Measurements from ENCODE around the gene ZC3H8.
"Not testable (repeated sequence)": the region's sequence is repeated elsewhere in the genome, so short reads cannot be mapped to it uniquely, and the experiment has no call there.

ZC3H8 gene

GRCh38 chr2:112259509-112260294, 4.9 kb upstream of the ZC3H8 start:
- peak; percentile 67 to 72 (median 70) for DNase-seq (ENCODE audit: low read depth in 3 of 3, low spot score in 1 of 3)

DNA sequence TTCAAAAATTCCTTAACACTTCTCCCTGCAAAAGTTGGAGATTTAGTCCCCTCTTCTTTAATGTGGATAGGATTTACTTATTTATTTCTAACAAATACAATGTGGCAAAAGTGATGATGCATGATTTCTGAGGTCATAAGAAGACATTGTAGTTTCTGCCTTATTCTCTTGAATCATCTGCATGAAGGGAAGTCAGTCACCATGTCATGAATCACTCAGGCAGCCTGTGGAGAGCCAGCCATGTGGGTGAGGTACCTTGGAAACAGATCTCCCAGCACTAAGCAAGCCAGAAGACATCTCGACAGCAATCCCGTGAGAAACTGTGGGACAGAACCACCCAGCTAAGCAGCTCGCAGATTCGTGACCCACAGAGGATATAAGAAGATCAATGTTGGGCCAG, 2.7 kb upstream of the ZC3H8 start:
- DNase-seq (ENCODE audit: low read depth in 3 of 3, low spot score in 1 of 3): no peak

DNA sequence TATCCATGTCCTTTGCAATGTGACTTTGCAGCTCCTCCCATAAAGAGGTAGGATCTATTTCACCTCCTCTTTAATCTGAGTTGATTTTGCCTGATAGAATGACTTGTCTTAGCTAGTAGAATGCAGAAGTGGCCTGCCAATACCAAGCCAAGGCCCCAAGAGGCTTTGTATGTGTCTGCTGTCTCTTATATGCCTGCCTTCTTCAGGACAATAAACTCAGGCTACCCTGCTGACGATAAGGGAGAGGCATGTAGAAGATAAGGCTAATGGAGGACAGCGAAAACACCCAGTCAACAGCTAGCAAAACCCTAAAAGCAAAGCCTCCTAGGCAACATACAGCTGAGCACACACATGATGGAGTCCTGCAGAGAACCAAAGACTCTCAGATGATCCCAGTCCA, 1.8 kb upstream of the ZC3H8 start:
- no peak for DNase-seq (ENCODE audit: low read depth in 3 of 3, low spot score in 1 of 3)

DNA sequence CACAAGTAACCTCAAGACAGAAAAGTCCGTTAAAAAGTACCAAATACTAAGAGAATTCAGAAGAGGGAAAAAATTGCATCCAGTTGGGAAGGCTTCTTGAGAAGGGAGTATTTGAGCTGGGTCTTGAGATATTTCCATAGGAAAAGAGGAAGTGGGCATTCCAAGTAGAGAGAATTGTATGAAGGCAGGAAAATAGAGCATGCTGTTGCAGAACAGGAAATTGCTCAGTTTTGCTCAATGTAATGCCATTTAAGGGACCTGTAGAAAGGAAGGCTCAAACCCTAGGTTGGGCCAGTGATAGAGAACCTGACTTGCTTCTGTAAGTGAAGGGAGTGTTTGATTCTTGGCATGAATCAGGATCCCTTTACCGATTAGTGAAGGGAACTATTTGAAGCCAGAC, 1.0 kb upstream of the ZC3H8 start:
- no peak for DNase-seq (ENCODE audit: low read depth in 3 of 3, low spot score in 1 of 3)

GRCh38 chr2:112253261-112253815, 1.5 kb downstream of the ZC3H8 start:
- no peak for DNase-seq (ENCODE audit: low read depth in 3 of 3, low spot score in 1 of 3)

- no peak for DNase-seq (ENCODE audit: low read depth in 3 of 3, low spot score in 1 of 3)
Measured at GRCh38 chr2:112251271-112251670, 3.6 kb downstream of the ZC3H8 start.

GRCh38 chr2:112244854-112245253, 10.0 kb downstream of the ZC3H8 start:
- DNase-seq (ENCODE audit: low read depth in 3 of 3, low spot score in 1 of 3): no peak

DNA sequence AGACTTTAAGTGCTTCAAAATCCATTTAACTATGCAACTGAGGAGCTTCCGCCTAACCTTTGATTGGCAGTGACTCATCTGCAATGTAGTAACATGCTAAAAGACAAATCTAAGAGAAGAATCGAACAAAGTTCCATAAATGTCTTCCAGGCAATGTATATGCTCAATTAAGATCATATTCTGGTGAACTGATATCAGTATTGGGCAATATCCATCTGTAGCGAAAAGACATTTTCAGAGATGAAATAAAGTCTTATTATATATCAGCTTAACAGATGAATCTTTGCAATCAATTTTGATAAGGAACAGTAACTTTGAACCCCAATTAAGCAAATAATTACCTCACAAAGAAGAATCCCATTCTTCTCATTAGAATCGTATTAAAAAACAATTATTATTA, 11.6 kb downstream of the ZC3H8 start:
- DNase-seq (ENCODE audit: low read depth in 3 of 3, low spot score in 1 of 3): no peak

DNA sequence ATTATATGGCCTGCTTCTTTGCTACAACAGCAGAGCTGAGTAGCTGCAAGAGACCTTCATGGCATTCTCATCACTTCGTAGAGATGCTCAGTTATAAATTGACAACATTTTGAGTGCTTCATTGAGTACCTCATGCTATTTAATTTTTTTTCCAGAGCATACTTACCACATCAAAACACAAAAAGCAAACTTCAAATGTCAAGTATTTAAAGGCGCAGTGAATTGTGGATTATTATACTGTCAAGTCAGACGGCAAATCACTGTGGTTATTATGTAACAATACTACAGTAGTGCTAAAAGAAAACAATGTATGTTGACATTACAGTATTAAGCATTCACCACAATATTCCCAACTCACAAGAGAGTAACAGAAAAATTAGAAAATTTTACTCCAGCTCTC, 12.5 kb downstream of the ZC3H8 start:
- no peak for DNase-seq (ENCODE audit: low read depth in 3 of 3, low spot score in 1 of 3)

- DNase-seq (ENCODE audit: low read depth in 3 of 3, low spot score in 1 of 3): no peak
Measured at GRCh38 chr2:112239862-112240261, 15.0 kb downstream of the ZC3H8 start.

- no peak for DNase-seq (ENCODE audit: low read depth in 3 of 3, low spot score in 1 of 3)
Measured at GRCh38 chr2:112230371-112230770, 24.5 kb downstream of the ZC3H8 start.

- no peak for DNase-seq (ENCODE audit: low read depth in 3 of 3, low spot score in 1 of 3)
Measured at GRCh38 chr2:112229348-112229747, 25.5 kb downstream of the ZC3H8 start.

DNA sequence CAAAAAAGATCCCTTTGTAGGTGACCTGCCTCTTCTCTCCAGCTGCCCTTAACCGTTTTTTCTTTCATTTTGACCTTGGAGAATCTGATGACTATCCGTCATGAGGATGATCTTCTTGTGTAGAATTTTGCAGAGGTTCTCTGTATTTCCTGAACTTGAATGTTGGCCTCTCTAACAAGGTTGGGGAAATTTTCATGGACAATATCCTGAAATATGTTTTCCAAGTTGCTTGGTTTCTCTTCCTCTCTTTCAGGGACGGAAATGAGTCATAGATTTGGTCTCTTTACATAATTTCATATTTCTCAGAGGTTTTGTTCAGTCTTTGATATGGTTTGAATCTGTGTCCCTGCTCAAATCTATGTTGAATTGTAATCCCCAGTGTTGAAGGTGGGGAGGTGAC, 34.0 kb downstream of the ZC3H8 start:
- DNase-seq (ENCODE audit: low read depth in 3 of 3, low spot score in 1 of 3): no peak

DNA sequence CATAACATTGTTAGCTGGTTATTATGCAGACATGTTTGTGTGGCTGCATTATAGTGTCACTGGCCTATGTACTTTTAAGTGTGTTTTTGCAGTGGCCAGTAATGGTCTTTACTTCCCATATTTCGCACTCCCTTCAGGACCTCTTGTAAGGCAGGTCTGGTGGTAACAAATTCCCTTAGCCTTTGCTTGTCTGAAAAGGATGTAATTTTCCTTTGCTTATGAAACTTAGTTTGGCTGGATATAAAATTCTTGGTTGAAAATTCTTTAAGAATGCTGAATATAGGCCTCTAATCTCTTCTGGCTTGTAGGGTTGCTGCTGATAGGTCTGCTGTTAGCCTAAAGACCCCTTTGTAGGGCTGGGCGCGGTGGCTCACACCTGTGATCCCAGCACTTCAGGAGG, 34.7 kb downstream of the ZC3H8 start:
- DNase-seq (ENCODE audit: low read depth in 3 of 3, low spot score in 1 of 3): no peak

- DNase-seq (ENCODE audit: low read depth in 3 of 3, low spot score in 1 of 3): no peak
Measured at GRCh38 chr2:112217854-112218253, 37.0 kb downstream of the ZC3H8 start.

DNA sequence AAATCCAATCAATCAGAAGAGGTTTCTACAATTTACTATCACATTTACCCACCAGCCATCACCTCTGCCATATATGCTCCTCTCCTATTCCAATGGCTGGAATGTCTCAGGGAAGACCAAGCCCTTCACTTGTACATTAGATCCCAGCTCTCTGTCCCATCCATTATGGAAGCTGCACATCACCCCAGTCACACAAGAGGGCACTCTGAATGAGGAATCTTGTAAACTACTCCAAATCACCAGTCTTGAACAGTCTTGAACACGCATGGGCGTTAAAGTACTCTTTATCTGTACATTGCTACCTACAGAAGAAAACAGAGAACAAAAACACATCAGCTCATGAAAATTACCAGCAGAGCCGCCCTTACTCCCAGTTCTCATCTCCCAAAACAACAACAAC, 38.7 kb downstream of the ZC3H8 start:
- DNase-seq (ENCODE audit: low read depth in 3 of 3, low spot score in 1 of 3): no peak

DNA sequence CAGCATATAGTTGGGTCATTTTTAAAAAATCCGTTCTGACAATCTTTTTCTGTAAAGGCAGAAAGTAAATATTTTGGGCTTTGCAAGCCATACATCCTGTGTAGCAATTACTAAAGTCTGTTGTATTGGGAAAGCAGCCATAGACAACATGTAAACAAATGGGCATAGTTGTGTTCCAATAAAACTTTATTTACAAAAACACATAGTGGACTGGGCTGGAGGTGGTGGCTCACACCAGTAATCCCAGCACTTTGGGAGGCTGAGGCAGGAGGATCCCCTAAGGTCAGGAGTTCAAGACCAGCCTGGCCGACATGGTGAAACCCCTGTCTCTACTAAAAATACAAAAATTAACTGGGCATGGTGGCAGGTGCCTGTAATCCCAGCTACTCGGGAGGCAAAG, 46.9 kb downstream of the ZC3H8 start:
- DNase-seq (ENCODE audit: low read depth in 3 of 3, low spot score in 1 of 3): not testable (repeated sequence)

DNA sequence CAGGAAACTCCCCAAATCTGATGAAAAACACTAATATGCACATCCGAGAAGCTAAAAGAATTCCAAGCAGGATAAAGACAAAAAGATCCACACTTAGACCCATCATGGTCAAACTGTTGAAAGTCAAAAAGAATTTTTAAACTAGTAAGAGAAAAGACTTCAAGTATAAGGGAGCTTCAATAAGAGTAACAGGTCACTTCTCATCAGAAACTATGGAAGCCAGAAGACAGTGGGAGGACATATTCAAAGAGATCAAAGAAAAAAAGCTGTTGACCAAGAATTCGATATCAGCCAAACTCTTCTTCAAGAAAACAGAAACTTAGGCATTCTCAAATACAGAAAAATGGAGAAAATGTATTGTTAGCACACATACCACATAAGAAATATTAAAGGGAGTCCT, 50.4 kb downstream of the ZC3H8 start:
- no peak for DNase-seq (ENCODE audit: low read depth in 3 of 3, low spot score in 1 of 3)

DNA sequence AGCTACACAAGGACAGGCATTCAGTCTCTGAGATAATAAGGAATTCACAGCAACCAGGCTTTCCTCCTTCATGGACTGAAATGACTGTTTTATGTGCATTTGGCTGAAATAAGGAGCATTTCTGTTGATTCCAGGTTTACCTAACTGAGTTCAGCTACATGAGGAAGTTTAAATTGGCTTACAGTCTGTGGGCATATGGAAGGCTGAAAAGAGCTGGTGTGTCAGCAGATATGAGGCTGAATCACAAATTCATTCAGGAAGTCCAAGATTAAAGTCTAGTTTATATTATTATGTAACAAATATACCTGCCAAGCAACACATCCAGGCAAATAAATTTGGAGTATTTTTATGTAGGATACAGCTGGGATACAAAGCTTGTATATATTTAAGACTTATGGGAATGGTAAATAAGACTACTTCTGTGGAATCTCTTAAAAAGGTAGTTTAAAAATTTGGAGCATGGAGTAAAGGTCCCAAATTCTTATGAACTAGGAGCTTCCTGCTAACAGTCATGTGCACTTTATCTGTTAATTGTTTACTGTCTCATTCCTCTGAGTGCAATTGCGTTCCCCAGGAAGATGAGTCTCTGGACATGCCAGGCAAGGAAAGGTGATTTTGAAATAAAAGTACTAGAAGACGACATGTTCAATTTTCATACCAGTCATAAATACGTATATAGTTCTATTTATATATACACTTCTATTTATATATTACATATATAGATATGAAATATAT, 53.0 kb downstream of the ZC3H8 start:
- no peak for DNase-seq (ENCODE audit: low read depth in 3 of 3, low spot score in 1 of 3)

GRCh38 chr2:112199188-112199587, 55.7 kb downstream of the ZC3H8 start:
- DNase-seq (ENCODE audit: low read depth in 3 of 3, low spot score in 1 of 3): no peak

- no peak for DNase-seq (ENCODE audit: low read depth in 3 of 3, low spot score in 1 of 3)
Measured at GRCh38 chr2:112198780-112199179, 56.1 kb downstream of the ZC3H8 start.

GRCh38 chr2:112197868-112198267, 57.0 kb downstream of the ZC3H8 start:
- DNase-seq (ENCODE audit: low read depth in 3 of 3, low spot score in 1 of 3): no peak

All from stimulated activated CD4-positive, alpha-beta T cell treated with anti-CD3 and anti-CD28 coated beads, TNF-alpha, amount 100 ng/mL, for 1 hour (primary cell).